ENCODE data around the gene EML5.

DNA sequence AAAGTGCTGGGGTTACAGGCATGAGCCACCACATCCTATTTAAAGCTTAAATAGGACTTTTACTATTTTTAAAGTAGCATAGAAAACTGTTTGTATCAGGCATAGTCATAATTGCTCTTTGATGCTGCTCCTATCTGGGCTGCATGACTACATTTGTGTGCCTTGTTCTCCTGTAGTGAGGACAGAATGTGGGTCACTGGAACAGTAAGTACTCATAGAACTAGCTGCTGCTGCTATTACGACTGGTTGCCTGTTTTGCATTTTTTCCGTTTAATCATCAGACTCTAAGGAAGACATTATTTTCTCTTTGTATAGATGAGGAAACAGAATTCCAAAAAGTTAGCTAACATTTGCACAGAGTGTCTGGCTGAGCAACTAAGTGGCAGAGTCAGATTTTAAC is 187.2 kb downstream of the EML5 start:
- TF ChIP-seq ZNF114 (CRISPR knock-in tag; IDR thresholded peaks at IDR 0.05) (no peak), CREB1 (CRISPR knock-in tag; IDR thresholded peaks at IDR 0.05; ENCODE audit: low read depth) (no peak), CTCF (conservative IDR thresholded peaks at IDR 0.05; ENCODE audit: low read depth in 2 of 2) (no peak)

Data from GM23338 (cell line).